Ishikawa (cell line): ENCODE data around the gene NFKBIA.

Source experiments
- CEBPB ChIP-seq: IDR thresholded peaks from 2 replicates; pipeline ENCODE4 v1.6.1; 2012
- CREB1 ChIP-seq: IDR thresholded peaks from 2 replicates; pipeline ENCODE4 v1.6.1; 2012; ENCODE audit warnings: low read depth
- EGR1 ChIP-seq: IDR thresholded peaks from 2 replicates; pipeline ENCODE4 v1.6.1; 2012
- EP300 ChIP-seq: IDR thresholded peaks from 2 replicates; pipeline ENCODE4 v1.6.1; 2012; ENCODE audit warnings: borderline replicate concordance
- FOXM1 ChIP-seq: IDR thresholded peaks from 2 replicates; pipeline ENCODE4 v1.6.1; 2012; ENCODE audit warnings: low read depth, borderline replicate concordance
- NFIC ChIP-seq: IDR thresholded peaks from 2 replicates; pipeline ENCODE4 v1.6.1; 2012
- RAD21 ChIP-seq: IDR thresholded peaks from 2 replicates; pipeline ENCODE4 v1.6.1; 2012; ENCODE audit warnings: low read depth
- TAF1 ChIP-seq: IDR thresholded peaks from 2 replicates; pipeline ENCODE4 v1.6.1; 2012; ENCODE audit warnings: low read depth, mild to moderate bottlenecking
- TCF12 ChIP-seq: IDR thresholded peaks from 2 replicates; pipeline ENCODE4 v1.6.1; 2012; ENCODE audit warnings: low read depth
- TEAD4 ChIP-seq: IDR thresholded peaks from 2 replicates; pipeline ENCODE4 v1.6.1; 2012
- YY1 ChIP-seq: IDR thresholded peaks from 2 replicates; pipeline ENCODE4 v1.6.1; 2012; ENCODE audit warnings: low read depth
- ZBTB7A ChIP-seq: IDR thresholded peaks from 2 replicates; pipeline ENCODE4 v1.6.1; 2012; ENCODE audit warnings: low read depth
- TF ChIP-seq, protein P1 (sequence below): IDR thresholded peaks from 2 replicates; pipeline ENCODE4 v1.6.1; 2012; ENCODE audit warnings: low read depth, mild to moderate bottlenecking
- TF ChIP-seq, protein P2 (sequence below): IDR thresholded peaks from 2 replicates; pipeline ENCODE4 v1.6.1; 2012
- TF ChIP-seq, protein P3 (sequence below): IDR thresholded peaks from 2 replicates; pipeline ENCODE4 v1.6.1; 2012

Gene NFKBIA

DNA sequence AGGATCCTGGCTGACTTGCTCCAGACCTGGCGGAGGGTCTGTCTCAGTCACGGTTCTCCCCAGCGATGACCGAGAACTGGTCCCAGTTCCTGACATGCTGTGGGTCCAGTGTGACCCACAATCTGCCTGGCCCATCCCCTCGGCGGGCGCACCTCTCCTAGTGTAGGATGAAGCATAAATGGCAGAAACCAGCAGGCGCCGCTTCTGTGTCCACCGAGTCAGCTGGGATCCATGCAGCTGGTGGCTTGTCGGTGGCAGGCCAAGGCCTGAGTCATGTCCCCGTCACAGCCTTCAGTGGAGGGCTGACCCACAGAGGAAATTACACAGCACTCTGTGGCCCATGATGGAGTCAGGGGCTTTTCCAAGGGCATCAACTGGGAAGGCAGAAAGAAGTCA lies 38.5 kb downstream of the NFKBIA start:
- TF ChIP-seq FOXM1 = no peak
- TF ChIP-seq, protein P1, sequence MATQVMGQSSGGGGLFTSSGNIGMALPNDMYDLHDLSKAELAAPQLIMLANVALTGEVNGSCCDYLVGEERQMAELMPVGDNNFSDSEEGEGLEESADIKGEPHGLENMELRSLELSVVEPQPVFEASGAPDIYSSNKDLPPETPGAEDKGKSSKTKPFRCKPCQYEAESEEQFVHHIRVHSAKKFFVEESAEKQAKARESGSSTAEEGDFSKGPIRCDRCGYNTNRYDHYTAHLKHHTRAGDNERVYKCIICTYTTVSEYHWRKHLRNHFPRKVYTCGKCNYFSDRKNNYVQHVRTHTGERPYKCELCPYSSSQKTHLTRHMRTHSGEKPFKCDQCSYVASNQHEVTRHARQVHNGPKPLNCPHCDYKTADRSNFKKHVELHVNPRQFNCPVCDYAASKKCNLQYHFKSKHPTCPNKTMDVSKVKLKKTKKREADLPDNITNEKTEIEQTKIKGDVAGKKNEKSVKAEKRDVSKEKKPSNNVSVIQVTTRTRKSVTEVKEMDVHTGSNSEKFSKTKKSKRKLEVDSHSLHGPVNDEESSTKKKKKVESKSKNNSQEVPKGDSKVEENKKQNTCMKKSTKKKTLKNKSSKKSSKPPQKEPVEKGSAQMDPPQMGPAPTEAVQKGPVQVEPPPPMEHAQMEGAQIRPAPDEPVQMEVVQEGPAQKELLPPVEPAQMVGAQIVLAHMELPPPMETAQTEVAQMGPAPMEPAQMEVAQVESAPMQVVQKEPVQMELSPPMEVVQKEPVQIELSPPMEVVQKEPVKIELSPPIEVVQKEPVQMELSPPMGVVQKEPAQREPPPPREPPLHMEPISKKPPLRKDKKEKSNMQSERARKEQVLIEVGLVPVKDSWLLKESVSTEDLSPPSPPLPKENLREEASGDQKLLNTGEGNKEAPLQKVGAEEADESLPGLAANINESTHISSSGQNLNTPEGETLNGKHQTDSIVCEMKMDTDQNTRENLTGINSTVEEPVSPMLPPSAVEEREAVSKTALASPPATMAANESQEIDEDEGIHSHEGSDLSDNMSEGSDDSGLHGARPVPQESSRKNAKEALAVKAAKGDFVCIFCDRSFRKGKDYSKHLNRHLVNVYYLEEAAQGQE = no peak

DNA sequence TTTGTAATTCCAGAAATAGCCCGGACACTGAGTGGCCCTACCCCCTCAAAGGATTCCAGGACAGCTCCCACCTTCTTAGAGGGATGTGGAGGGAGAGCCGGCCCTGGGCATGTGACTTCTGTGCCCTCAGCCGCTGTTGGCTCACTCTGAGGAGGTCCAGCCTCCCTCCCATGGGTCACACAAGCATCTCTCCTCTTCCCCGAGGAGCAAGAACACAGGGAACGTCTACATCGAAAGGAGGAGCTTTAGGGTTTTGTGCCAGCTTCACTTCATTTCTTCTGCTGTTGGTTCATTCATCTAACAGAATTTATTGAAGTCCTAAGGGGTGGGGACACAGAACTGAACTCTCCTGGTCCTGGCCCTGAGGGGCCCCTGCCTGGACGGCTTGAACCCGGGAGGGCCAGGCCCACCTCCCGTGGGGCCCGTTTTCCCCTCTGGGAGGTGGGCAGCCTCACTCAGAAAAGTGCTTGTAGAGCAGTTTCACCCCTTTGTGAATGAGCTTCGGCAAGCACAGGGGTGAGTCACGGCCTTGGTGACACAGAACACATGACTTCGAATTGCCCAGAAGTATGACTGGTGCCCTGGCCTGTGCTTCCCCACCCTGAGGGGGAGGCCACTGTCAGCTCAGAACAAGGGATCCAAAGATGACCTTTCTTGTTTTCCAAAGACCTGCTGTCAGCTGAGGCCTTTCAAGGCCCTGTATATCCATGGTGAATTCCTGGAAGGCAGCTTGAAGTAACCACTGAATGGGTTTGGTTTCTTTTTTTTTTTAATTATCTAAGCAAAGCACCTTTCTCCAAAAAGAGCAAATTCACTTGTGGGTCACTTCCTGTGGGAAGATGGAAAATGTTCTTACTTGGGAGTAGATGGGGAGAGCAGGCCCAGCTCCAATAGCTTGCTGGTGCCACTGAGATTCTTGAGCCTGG lies 39.2 kb downstream of the NFKBIA start:
- TF ChIP-seq, protein P1 = no peak
- TF ChIP-seq FOXM1 (no peak), RAD21 (no peak), TAF1 (no peak), EGR1 (no peak), NFIC (no peak)
- TF ChIP-seq, protein P2, sequence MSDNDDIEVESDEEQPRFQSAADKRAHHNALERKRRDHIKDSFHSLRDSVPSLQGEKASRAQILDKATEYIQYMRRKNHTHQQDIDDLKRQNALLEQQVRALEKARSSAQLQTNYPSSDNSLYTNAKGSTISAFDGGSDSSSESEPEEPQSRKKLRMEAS = peak; percentile 62
- TF ChIP-seq, protein P3, sequence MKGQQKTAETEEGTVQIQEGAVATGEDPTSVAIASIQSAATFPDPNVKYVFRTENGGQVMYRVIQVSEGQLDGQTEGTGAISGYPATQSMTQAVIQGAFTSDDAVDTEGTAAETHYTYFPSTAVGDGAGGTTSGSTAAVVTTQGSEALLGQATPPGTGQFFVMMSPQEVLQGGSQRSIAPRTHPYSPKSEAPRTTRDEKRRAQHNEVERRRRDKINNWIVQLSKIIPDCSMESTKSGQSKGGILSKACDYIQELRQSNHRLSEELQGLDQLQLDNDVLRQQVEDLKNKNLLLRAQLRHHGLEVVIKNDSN = 0 out of 2 replicates have a peak, but pooled peaks have one; percentile 12

DNA sequence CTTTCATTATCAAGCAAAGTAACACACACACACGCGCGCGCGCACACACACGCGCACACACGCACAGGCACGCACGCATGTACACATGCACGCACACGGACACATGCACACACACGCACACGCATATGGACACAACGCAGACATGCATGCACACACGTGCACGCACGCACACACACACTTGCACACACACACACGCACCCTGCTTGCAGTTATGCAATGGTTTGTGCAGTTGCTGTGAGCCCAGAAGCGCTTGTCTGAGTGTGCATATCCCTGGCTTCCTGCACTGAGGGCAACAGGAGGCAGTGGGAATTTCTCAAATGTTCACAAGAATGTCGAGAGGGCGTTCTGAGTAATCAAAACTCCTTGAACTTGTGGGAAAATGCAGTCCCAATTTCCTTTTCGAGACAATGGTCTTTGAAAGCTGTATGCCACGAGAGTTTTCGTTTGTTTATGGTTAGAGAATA lies 41.6 kb downstream of the NFKBIA start:
- TF ChIP-seq, protein P1 = no peak
- TF ChIP-seq TAF1 = no peak
- no peak for TF ChIP-seq ZBTB7A
- TF ChIP-seq RAD21 = no peak
- TF ChIP-seq EGR1 = no peak
- TF ChIP-seq TEAD4 = no peak
- no peak for TF ChIP-seq EP300
- no peak for TF ChIP-seq CREB1
- TF ChIP-seq, protein P3 = no peak
- no peak for TF ChIP-seq YY1
- TF ChIP-seq NFIC = no peak
- TF ChIP-seq FOXM1 = no peak
- no peak for TF ChIP-seq TCF12
- TF ChIP-seq CEBPB = no peak
- TF ChIP-seq, protein P2 = no peak

DNA sequence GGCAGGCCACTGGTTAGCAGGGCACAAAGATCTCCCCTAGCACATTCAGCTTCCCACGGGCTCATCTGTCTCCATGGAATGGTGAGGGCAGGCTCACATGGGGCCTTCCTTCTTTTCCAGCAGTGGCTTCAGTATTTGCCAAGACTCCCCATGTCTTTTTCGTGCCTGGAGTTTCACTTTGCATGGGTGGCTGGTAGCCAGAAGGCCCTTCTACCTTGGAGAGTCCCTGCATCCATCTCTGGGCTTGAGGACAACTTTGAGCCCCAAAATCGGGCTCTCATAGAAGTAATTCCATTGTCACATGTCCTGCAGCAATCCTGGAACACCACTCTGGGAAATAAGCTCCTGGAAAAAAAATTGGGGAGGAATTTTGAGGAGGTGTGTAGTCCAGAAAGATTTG lies 42.1 kb downstream of the NFKBIA start:
- TF ChIP-seq CEBPB (no peak), YY1 (no peak), TEAD4 (no peak), EP300 (no peak), RAD21 (no peak), CREB1 (no peak), ZBTB7A (no peak), EGR1 (no peak), FOXM1 (no peak), TAF1 (no peak), NFIC (no peak), TCF12 (no peak)
- TF ChIP-seq, protein P1 = no peak
- TF ChIP-seq, protein P2 = no peak
- TF ChIP-seq, protein P3 = no peak
